GM12801 (cell line): Measurements from ENCODE around the gene SLITRK1.

Experiments used
- CTCF ChIP-seq: IDR thresholded peaks from one replicate; pipeline ENCODE4 v1.5.1; 2011; ENCODE audit warnings: control low read depth; ENCODE audit not compliant: insufficient read length; ENCODE audit errors: extremely low read depth

SLITRK1 gene

DNA sequence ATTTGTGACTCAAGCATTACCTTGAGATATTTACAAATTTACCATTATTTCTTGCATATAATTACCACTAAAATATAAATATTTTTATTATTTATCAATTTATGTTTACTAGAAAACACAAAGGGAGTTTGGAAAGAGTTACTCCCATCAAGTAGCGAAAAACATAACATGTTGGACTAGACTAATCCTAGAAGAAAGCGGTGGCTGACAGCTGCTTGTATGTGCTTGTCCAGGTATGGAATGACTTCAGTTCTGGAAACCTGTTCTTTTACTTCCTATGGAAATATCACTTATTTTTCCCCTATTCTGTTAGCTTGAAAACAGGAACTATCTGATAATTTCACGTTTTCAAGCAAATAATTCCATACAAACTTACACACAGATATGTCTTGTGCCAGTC is 28.5 kb downstream of the SLITRK1 start:
- TF ChIP-seq CTCF = no peak

- no peak for TF ChIP-seq CTCF
Observed at GRCh38 chr13:83845106-83845505, 37.2 kb downstream of the SLITRK1 start.

GRCh38 chr13:83839146-83839545 is 43.1 kb downstream of the SLITRK1 start:
- TF ChIP-seq CTCF = no peak

GRCh38 chr13:83831796-83832195 is 50.5 kb downstream of the SLITRK1 start:
- no peak for TF ChIP-seq CTCF

DNA sequence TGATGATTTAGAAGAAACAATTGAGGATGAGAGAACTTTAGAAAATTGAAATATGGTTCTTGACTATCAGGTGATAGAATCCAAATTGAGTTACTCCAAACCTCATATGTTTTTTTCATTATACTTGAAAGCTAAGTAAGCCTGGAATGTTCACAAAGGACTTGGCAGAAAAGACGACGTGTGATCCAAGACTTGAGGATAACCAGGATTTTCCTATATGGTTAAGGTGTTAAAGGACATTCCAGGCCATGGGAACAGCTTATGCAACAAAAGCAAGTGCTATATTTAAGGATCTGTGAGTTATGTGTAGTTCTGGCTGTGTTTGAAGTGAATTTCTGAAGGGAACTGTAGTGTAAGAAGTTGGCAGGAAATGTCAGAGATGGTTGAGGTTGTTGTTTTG is 52.5 kb downstream of the SLITRK1 start:
- TF ChIP-seq CTCF = no peak

GRCh38 chr13:83827338-83827737 is 54.9 kb downstream of the SLITRK1 start:
- no peak for TF ChIP-seq CTCF
